HG03457 (cell line): Measurements from ENCODE around the gene POMGNT2.
"Not testable (repeated sequence)": the region's sequence is repeated elsewhere in the genome, so short reads cannot be mapped to it uniquely, and the experiment has no call there.

Experiments
- ATAC-seq: cut with Tn5 transposase; IDR thresholded peaks from one replicate; pipeline ENCODE4 v1.9.1; 2021; ENCODE audit warnings: moderate number of reproducible peaks; ENCODE audit not compliant: unreplicated experiment

Gene POMGNT2

DNA sequence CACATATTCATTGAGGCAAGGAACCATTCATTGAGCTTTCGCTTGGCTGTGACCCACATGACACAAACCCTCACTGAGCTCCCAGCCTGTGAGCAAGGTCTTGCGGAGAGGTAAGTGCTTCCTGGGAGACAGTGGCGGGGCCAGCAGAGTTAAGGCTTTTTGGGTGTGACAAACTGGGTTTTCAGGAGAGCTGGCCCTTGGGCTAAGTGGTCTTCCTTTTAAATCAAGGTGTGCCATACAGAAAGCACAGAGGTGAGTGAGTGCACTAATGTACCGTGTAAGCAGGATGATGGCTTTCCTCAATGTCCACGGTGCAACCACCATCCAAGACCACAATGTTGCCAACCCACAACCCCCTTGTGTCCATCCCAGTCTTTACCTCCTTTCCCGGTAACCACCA, 28.6 kb downstream of the POMGNT2 start:
- ATAC-seq = no peak

DNA sequence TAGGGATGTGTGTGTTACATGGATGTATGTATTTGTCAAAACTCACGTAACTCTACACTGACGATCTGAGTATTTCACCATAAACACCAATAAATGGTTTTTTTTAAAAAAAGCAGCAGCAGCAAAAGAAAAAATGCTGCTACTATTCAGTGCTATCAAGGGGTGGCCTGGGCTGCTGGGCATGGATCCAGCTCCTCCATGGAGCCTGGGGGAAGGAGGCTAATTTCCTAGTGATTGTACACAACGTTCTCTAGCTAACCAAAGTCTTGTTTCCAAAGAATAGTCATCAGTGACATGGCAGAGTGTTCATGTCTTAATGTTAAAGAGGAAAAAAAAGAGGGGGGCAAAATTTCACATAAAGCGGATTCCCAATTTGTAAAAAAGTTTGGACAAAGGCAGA, 29.0 kb downstream of the POMGNT2 start:
- ATAC-seq = no peak

DNA sequence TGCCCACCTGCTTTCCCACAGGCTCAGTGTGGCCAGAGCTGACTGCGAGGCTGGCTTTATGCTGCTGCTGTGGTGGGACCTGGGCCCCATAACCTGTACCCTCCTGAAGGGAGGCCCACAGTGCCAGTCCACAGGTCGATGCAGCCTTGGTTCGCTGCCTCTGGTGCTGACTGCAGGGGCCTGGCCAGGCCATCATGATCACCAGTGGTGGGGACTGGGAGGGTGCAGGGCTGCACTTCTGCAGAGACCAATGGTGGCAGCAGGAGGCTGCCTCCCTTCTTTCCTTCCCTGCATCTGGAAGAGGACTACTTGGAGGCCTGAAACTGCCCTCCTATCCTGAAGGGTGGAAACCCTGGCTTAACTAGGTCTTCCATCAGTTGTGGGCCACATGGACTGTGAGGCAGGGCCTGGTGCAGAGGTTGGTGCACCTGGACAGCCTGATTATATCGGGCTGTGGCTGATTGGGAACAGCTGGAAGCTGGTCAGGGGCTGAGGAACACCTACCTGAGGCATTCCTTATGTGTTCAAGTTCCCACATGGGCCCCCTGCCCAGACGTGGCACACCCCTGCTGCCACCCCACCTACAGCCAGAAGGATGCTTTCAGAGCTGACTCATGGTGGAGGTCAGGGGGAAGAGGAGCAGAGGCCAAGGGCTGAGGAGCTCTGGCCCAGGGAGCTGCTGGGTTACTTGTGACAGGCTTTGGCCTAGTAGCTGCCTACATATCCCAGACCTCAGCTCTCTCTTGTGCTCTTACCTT, 29.8 kb downstream of the POMGNT2 start:
- ATAC-seq = no peak

DNA sequence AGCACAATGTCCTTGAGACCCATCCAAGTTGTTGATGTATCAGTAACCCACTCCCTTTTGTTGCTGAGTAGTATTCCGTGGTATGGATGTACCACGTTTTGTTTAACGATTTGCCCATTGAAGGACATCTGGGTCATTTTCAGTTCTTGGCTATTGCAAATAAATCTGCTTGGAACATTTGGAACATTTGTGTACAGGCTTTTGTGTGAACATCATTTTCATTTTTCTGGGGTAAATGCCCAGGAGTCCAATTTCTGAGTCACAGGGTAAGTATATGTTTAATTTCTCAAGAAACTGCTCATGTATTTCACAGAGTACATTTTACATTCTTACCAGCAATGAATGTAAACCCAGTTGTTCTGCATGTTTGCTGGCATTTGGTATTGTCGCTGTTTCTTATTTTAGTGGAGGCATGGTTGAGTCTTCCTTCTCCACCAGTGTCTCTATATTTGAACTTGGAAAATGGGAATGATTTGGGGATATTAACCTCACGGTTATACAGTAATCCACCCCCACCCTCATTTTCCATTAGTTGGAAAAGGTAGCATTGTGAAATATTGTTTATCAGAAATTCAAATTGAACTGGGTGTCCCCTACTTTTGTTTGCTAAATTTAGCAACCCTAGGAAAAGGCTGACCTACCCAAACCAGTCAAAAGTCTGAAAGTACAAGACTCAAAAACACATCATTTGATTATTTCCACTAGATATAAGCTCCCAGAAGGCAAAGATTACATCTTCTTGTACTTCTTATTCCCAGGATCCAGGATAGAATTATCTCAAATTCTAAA, 30.8 kb downstream of the POMGNT2 start:
- ATAC-seq = no peak

DNA sequence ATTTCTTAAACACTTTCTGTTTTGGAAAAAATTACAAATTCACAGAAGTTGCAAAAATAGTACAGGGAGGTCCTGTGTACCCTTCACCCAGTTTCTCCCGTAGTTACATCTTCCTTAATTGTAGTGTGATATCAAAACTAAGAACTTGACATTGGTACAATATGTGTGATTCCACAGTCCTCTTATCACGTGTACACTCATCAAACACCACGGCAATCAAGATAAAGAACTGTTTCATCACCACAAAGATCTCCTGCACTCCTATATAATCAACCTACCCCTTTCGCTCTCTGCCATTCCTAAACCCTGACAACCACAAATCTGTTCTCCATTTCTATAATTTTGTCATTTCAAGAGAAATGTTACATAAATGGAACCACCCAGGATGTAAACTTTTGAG, 31.4 kb downstream of the POMGNT2 start:
- ATAC-seq = no peak

DNA sequence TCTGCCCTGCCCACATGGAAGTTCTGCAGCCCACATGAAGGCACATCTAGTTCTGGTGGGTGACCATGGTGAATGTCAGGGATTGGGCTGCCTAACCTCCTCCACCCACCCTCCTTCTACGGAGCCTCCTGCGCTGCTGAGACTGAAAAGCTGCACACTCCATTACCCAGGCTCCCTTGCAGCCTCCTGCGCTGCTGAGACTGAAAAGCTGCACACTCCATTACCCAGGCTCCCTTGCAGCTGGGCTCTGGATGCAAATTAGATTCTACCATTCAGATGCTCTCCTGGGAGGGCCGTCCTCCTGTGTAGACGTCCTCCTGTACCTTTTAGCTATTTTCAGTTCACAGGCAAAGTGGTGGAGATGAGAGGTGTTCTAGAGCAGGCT, 32.1 kb downstream of the POMGNT2 start:
- no peak for ATAC-seq

DNA sequence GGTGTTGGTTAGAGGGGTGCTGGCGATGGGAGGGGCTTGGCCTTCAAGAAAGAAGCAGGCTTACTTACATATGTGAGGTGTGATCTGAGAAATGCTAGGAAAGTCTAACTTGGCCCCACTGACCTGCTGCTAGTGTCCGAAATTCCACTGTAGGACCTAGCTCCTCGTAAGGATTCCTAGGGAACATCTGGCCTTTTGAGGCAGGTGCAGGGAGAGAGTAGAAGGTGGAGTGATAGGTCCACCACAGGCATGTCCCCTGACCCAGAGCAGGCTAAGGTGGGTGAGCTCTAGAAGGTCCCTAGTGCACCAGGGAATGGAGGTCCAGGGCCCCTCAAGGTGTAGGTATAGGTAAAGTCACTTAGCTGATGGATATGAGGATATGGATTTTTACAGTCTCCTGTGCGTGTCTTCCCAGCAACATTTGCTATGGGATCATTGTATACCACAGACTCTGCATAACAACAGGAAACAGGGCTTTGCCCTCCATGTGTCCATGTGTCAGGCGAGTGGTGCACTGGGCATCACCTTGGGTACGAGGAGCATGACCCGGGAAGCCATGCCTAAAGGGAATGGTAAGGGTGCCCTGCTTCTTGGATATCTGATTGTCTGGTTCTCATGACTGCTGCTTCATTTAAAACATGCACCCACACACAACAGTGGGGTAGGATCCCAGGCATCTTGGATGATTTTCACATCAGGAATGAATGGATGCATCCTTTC, 32.6 kb downstream of the POMGNT2 start:
- no peak for ATAC-seq

DNA sequence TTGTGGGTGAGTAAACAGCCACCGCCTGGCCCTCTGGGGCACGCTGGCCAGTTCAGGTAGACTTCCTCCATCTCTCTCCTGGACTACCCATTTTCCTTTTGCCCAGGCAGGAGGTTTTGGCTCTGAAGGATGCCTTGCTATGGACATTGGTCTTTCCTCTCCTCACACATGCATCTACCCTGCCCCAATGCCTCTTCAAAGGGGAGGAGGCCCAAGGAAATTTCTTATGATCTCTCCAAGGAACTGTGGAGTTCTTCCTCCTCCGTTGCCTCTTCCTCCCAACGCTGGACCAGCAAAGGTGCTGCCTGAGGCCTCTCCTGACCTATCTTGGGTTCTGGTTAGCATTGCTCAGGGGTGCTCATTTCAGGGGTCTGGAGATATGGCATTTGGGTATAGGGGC, 33.5 kb downstream of the POMGNT2 start:
- ATAC-seq = no peak

DNA sequence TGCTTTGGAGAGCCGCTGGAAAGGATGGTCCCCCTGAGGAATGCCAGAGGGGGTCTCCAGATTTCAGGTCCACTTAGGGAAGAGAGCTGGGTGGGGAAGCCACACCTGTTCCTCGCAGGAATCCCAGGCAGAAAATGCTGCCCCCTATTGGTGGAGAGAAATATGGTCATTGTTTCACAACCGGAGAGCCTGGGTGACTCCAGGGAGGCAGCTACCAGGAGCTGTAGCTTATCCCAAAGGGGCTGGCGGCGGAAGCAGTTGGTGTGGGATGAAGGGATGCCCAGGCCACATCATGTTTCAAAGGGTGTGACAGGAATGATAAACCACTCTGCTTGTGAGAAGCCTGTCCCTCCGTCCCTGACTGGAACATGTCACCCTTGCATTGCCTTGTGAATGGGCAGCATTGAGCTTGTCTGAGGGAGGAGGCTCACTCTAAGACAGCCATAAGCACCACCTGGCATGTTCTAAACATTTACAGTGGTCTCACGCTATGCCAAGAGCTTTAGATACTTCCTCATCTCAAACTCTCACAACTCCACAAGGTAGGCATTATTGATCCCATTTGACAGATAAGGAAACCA, 34.5 kb downstream of the POMGNT2 start:
- no peak for ATAC-seq

DNA sequence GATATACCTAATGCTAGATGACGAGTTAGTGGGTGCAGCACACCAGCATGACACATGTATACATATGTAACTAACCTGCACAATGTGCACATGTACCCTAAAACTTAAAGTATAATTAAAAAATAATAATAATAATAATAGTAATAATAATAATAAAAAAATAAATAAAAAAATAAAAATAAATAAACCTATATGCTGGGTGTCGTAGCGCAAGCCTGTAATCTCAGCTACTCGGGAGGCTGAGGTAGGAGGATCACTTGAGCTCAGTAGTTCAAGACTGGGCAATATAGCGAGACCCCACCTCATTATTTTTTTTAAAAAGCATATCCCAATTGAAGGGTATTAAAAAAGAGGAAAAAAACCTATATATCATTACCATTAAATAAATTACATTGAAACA, 35.2 kb downstream of the POMGNT2 start:
- not testable (repeated sequence) for ATAC-seq

DNA sequence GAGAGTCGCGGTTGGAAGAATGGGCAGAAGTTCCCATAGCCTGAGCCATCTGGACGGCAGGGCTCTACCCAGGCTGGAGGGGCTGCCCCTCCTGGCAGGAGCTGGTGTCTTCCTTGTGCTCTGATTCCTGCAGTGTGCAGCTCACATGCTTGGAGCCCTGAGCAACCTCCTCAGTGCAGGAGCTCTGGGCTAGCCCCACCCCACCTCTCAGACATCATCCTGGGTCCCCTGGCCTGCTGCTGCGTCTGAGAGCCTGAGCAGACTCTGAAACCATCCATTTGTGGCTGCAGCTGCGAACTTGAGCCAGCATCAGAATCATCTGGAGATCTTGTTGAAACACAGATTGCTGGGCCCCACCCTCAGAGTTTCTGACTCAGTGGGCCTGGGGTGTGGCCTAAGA, 42.8 kb downstream of the POMGNT2 start:
- no peak for ATAC-seq

DNA sequence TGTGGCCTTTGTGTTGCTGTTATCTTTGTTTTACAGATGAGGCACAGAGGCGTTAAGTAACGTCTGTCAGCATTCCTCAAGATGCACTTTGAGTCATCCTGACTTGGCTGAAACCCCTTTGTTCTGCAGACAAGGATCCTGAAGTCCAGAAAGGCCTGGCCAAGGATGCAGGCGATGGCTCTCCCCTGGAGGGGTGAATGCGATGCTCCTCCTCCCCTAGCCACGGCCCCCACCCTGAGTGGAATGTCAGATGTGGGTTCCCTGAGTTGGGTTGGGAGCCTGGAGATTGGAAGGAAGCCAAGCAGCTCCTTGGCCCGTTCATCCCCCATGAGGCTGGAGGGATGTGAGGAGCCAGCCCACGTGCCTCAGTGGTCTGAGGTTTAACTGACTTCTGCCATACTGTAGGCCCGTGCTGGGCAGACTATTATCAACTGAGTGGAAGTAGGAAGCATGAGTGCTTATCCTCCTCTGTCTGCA, 43.3 kb downstream of the POMGNT2 start:
- no peak for ATAC-seq

DNA sequence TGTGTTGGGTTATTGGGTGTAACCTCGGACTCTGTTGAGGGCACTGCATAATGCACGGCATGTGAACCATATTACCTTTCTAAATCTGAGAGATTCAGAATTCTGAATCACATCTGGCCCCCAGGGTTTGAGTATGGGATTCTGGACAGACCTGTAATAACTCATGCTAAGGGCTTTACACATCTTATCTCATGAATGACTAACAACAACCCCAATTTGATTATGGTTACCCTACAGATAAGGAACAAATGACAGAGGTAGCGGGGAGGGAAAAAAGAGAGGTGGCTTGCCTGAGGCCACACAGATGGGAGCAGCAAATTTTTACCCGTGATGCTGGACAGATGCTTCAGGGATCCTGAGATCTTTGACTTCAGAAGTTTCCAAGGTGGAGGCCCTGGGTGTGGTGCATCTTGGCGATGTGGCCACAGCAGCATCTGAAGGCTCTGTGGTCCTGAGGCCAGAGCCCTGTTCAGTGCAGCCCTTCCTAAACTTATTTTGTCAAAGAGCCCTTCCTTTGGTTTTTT, 43.8 kb downstream of the POMGNT2 start:
- ATAC-seq = no peak

DNA sequence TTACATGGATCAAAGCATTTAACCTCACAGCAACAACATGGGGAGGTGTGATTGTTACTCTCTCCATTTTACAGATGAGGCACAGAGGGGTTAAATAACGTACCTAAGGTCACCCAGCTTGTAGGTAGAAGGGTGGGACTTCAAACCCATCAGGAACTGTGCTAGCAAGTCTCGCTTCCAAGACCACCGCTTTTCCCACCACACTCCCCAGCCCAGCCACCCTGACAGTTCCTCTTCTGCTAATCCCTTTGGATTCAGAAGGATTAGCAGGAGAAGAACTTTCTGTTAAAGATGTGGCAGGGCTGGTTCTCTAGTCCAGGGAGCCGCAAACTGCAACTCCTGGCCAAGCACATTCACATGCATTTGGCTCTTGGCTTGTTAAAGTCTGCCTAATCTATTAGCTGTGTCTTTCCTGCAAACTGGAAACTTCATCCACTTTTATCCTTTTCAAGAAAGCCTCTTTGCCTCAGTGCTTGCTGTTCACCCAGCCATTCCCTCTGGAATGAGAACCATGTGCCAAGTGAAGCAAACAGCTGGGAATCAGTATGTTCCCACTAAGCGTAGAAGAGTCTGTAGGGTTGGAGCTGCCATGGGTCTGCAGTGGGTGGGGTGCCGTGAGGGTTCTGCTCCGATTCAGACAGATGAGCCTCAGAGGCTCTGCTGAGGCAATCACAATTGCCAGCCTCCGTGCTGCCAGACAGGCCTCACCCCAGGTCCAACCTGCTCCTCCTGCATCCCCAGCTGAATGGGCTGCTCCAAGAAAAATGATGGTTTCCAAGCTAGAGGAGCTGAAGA, 44.6 kb downstream of the POMGNT2 start:
- no peak for ATAC-seq

DNA sequence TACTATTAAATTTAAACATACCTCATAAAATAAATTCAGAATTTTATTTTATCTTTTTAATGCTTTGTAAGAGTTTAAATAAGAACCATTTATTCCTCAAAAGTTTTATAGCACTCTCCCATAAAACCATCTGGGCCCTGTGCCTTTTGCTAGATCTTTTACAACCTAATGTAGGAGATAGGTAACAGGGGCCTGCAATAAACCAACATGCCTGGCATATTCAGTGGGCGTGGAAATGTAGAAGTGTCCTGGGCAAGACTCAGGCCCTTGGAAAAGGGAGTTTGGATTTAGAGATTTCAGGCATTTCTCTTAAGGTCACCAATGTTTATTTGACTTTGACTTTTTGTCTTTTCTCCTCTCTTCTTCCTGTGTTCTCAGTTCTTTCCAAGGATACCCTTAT, 46.4 kb downstream of the POMGNT2 start:
- ATAC-seq = no peak

DNA sequence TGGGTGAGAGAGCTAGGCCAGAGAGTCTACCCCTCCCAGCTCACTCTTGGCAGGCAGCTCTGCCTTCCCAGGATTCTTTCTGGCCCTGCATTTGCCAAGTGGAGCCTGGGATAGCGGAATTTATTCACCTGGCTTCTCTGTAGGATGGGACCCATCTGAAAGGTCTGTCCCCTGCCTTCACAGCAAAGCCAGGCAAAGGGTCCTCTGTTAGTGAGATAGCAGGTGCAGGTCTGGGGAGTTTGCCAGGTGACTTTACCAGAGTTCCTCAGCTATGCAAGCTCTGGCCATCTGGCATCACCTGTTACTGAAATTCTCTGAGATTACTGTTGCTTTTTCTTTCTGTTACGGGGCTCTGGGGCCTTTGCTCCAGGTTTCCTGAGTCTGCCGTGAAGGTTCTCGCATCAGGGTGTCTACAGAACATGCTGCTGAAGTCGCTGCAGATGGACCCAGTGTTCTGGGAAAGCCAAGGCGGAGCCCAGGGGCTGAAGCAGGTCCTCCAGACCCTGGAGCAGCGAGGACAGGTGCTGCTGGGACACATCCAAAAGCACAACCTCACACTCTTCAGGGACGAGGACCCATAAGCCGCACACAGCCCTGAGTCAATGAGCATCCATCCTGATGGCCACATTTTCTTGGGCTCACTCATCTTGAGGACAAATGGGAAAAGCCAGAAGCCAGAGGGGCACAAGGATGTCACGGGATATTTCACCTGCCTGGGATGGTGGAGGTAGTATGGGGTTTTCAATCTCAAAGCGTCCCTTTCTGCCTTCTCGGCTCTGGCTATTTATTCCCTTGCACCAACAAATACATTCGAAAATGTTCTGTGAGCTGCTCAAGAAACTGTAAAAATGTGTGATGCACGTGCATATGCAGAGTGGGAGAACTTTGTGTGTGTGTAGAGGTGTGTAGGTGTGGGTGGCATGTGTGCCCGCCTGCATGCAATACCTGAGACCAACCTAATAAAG, 49.8 kb downstream of the POMGNT2 start:
- no peak for ATAC-seq

DNA sequence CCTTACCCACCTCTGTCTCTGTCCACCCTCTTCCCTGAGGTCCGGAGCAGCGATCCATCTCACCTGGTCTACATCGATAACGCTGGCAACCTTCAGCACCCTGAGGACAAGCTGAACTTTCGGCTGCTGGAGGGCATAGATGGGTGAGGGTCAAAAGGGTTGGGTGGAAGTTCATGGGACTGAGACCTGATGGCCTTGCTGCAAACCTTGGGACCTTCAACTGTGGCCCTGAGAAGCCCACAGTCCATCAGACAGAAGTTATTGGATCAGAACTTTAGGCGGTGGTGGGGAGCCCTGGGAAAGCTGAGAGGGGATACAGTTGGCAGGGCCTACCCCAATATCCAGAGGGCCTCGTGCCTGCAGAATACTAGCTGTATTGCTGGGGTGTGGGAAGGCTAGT, 50.5 kb downstream of the POMGNT2 start:
- ATAC-seq = no peak

DNA sequence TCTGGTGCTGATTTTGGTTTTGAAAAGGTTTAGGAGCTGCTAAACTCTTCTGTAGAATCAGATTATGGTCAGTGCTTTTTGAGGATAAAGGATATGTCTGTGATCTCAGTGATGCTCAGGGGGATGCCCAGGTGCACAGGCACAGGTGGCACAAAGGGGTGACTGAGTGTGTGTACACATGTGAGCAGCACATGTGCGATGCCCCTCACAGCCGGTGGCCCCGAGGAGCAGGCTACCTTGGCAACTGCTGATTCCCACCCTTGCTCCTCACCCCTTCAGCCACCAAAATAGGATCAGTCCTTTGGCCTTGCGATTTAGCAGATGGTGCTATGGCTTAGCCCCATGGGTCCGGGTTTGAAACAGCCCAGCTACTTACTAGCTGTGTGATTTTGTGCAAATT, 51.1 kb downstream of the POMGNT2 start:
- ATAC-seq = no peak

DNA sequence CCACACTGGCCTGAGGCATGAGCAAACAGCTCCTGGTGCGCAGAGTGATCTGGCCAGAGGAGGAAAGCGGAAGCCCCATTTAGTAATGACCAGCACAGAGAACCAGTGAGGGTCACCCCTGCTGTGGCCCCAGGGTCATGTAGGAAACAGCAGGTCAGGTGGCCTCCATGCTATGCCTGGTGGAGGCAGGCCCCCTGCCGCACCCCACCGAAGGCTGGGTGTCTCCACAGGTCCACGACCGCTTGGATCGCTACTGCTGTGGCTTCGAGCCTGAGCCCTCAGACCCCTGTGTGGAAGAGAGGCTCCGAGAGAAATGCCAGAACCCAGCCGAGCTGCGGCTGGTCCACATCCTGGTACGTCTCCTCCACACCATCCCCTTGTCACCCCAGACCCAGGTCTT, 52.6 kb downstream of the POMGNT2 start:
- no peak for ATAC-seq
